Hepatocyte (in vitro differentiated cells): ENCODE results near the gene KRT76. TPM values are rescaled to one million over a fixed set of nuclear protein-coding genes. Genes with fewer than 3 reads are reported as not detected.

Experiments
- DNase-seq: peaks from one replicate; pipeline ENCODE4 v3.0.0-alpha.2; 2016; ENCODE audit warnings: low spot score
- H2AFZ ChIP-seq: fragments of 200-600 bp; sonication (generic); 2 replicates; pipeline ENCODE4 v1.6.0; 2016; ENCODE audit warnings: antibody characterized with exemption, mild to moderate bottlenecking
- H3K27ac ChIP-seq: fragments of 200-600 bp; sonication (generic); 2 replicates; pipeline ENCODE4 v1.5.1; 2016; ENCODE audit warnings: mild to moderate bottlenecking
- H3K27me3 ChIP-seq: fragments of 200-600 bp; sonication (generic); 2 replicates; pipeline ENCODE4 v1.6.1; 2016
- H3K36me3 ChIP-seq: fragments of 200-600 bp; sonication (generic); replicated peaks from 2 replicates; pipeline ENCODE4 v1.5.1; 2016; ENCODE audit warnings: low read depth; ENCODE audit not compliant: insufficient read depth
- H3K4me1 ChIP-seq: fragments of 200-600 bp; sonication (generic); 2 replicates; pipeline ENCODE4 v1.5.1; 2016; ENCODE audit warnings: mild to moderate bottlenecking, moderate library complexity; ENCODE audit not compliant: insufficient read depth
- H3K4me2 ChIP-seq: fragments of 200-600 bp; sonication (generic); 2 replicates; pipeline ENCODE4 v1.6.0; 2016
- H3K4me3 ChIP-seq: fragments of 200-600 bp; sonication (generic); 2 replicates; pipeline ENCODE4 v1.5.1; 2016; ENCODE audit warnings: mild to moderate bottlenecking
- H3K79me2 ChIP-seq: fragments of 200-600 bp; sonication (generic); 2 replicates; pipeline ENCODE4 v1.6.0; 2017; ENCODE audit warnings: mild to moderate bottlenecking
- H3K9me2 ChIP-seq: fragments of 200-600 bp; sonication (generic); replicated peaks from 2 replicates; pipeline ENCODE4 v1.6.0; 2017; ENCODE audit warnings: mild to moderate bottlenecking; ENCODE audit not compliant: insufficient read depth
- H3K9me3 ChIP-seq: fragments of 200-600 bp; sonication (generic); 2 replicates; pipeline ENCODE4 v1.5.1; 2016; ENCODE audit warnings: low read depth, mild to moderate bottlenecking
- H4K20me1 ChIP-seq: fragments of 200-600 bp; sonication (generic); 2 replicates; pipeline ENCODE4 v1.6.0; 2016; ENCODE audit warnings: mild to moderate bottlenecking; ENCODE audit not compliant: insufficient read depth, poor library complexity, severe bottlenecking
- CTCF ChIP-seq: fragments of 200-600 bp; sonication (generic); IDR thresholded peaks from 2 replicates; pipeline ENCODE4 v1.5.1; 2016; ENCODE audit warnings: antibody characterized with exemption, mild to moderate bottlenecking; ENCODE audit not compliant: poor library complexity
- EZH2 ChIP-seq: fragments of 200-600 bp; sonication (generic); IDR thresholded peaks from 2 replicates; pipeline ENCODE4 v1.6.1; 2016; ENCODE audit warnings: antibody characterized with exemption, mild to moderate bottlenecking, borderline replicate concordance
- EZH2phosphoT487 ChIP-seq: fragments of 200-600 bp; sonication (generic); IDR thresholded peaks from one replicate; pipeline ENCODE4 v1.6.1; 2018; ENCODE audit warnings: antibody characterized with exemption, mild to moderate bottlenecking, low read depth, moderate library complexity; ENCODE audit not compliant: unreplicated experiment, severe bottlenecking
- WGBS: methylation state at CpG from one replicate; pipeline ENCODE4 v1.1.6; 2016; ENCODE audit warnings: low lambda C conversion rate; ENCODE audit errors: missing lambda C conversion rate; 5-methylcytosine and 5-hydroxymethylcytosine counted together
- polyA plus RNA-seq: library from polyadenylated mRNA; unstranded; fragments of >200 nt; fragmentation: Nextera tagmentation; extraction: Ambion mirVana; gene quantifications from 2 replicates; pipeline ENCODE4 v1.2.1, GENCODE V29; 2016
- total RNA-seq: library from RNA; depleted of rRNA; stranded (reverse); fragments of >200 nt; gene quantifications from 2 replicates; pipeline ENCODE4 v1.2.3, GENCODE V29; 2014

Gene KRT76
- total and polyA plus RNA-seq, 2 experiments from 2014 or later = not detected

GRCh38 chr12:52768479-52769200, 8.5 kb downstream of the KRT76 start:
- H3K9me3 ChIP-seq = no peaks in the 10 kb centered on the region
- no peaks in the 10 kb centered on the region for H3K4me1 ChIP-seq
- no peaks in the 10 kb centered on the region for H3K36me3 ChIP-seq
- H3K9me2 ChIP-seq = no peaks in the 10 kb centered on the region
- H3K27ac ChIP-seq = no peak overlapping the region
- 92% methylated on average over 10 of the region's 10 CpGs for WGBS
- H3K4me2 ChIP-seq = no peak overlapping the region
- H3K27me3 ChIP-seq = peaks cover 19% of the 10 kb centered on the region
- no peak overlapping the region for H3K4me3 ChIP-seq
- H4K20me1 ChIP-seq = no peaks in the 10 kb centered on the region
- DNase-seq = no peak
- H3K79me2 ChIP-seq = no peaks in the 10 kb centered on the region
- H2AFZ ChIP-seq = no peak overlapping the region
- no peak for TF ChIP-seq CTCF
- TF ChIP-seq EZH2 = no peak
- TF ChIP-seq EZH2phosphoT487 = no peak

GRCh38 chr12:52767427-52767826, 9.7 kb downstream of the KRT76 start:
- Histone ChIP-seq H3K4me3 (no peak overlapping the region), H3K9me3 (no peaks in the 10 kb centered on the region), H3K27me3 (peaks cover 10% of the 10 kb centered on the region), H3K79me2 (no peaks in the 10 kb centered on the region), H4K20me1 (no peaks in the 10 kb centered on the region), H3K9me2 (no peaks in the 10 kb centered on the region), H3K4me2 (no peak overlapping the region), H3K4me1 (no peaks in the 10 kb centered on the region), H3K36me3 (no peaks in the 10 kb centered on the region), H2AFZ (no peak overlapping the region), H3K27ac (no peak overlapping the region)
- 44% methylated on average over 3 of the region's 3 CpGs for WGBS
- TF ChIP-seq CTCF (no peak), EZH2phosphoT487 (no peak), EZH2 (no peak)
- DNase-seq = no peak

- H3K79me2 ChIP-seq = no peaks in the 10 kb centered on the region
- H3K4me3 ChIP-seq = no peak overlapping the region
- H3K27ac ChIP-seq = no peak overlapping the region
- no peak overlapping the region for H3K4me2 ChIP-seq
- peaks cover 10% of the 10 kb centered on the region for H3K27me3 ChIP-seq
- no peak overlapping the region for H2AFZ ChIP-seq
- H3K36me3 ChIP-seq = no peaks in the 10 kb centered on the region
- no peaks in the 10 kb centered on the region for H3K9me2 ChIP-seq
- H3K9me3 ChIP-seq = no peaks in the 10 kb centered on the region
- TF ChIP-seq EZH2phosphoT487 = no peak
- TF ChIP-seq EZH2 = no peak
- no peak for TF ChIP-seq CTCF
- DNase-seq = no peak
- no peaks in the 10 kb centered on the region for H3K4me1 ChIP-seq
- no peaks in the 10 kb centered on the region for H4K20me1 ChIP-seq
- 71% methylated on average over 1 of the region's 1 CpG for WGBS
Observed at GRCh38 chr12:52767020-52767379, 10.1 kb downstream of the KRT76 start.
